T-cell (primary cell): ENCODE data around the gene SON. TPM values are rescaled to one million over a fixed set of nuclear protein-coding genes. Genes with fewer than 3 reads are reported as not detected.
"Not testable (repeated sequence)": the region's sequence is repeated elsewhere in the genome, so short reads cannot be mapped to it uniquely, and the experiment has no call there.

Experiments used
- ATAC-seq, 4 experiments: fragments of 200-7000 bp in 3 of 4; fragments of 150-1000 bp in 1 of 4; cut with Tn5 transposase; replicated peaks in 1 of 4; 1 replicate in 3 of 4; 2 replicates in 1 of 4; pipeline ENCODE4 v1.10.0; 2021; ENCODE audit warnings: moderate library complexity in 3 of 4, mild to moderate bottlenecking in 2 of 4, moderate number of reproducible peaks in 1 of 4
- CTCF ChIA-PET, 2 donors: fragments of 300-600 bp; sonication (Branson Sonifier 250); formaldehyde crosslinking; loops; one replicate each; lab custom pipeline; 2022; ENCODE audit warnings: antibody characterized with exemption in 2 of 2; lab: Charles Lee
- POLR2A ChIA-PET, 2 donors: fragments of 300-600 bp; sonication (Branson Sonifier 250); formaldehyde crosslinking; loops; one replicate each; lab custom pipeline; 2022; ENCODE audit warnings: antibody characterized with exemption in 2 of 2; lab: Charles Lee
- DNase-seq, 35 experiments: peaks; one replicate each; pipeline versions ENCODE4 v3.0.0 to v3.0.0-alpha.2; 2013 to 2023
- H3K27ac ChIP-seq: one replicate; pipeline ENCODE4 v1.5.1; 2013; ENCODE audit warnings: low read length
- H3K27me3 ChIP-seq, 2 experiments: replicated peaks in 1 of 2; 1 replicate in 1 of 2; 2 replicates in 1 of 2; pipeline versions ENCODE4 v1.6.1 to v1.7.0; 2013; ENCODE audit warnings: low read length in 1 of 2, mixed read lengths in 1 of 2; ENCODE audit not compliant: control insufficient read depth in 2 of 2, insufficient read depth in 2 of 2; ENCODE audit errors: extremely low read depth in 1 of 2
- H3K36me3 ChIP-seq, 2 donors: 1 replicate in 1 of 2; 2 replicates in 1 of 2; pipeline versions ENCODE4 v1.6.1 to v1.7.0; 2013; ENCODE audit warnings: low read length in 1 of 2; ENCODE audit not compliant: control insufficient read depth in 2 of 2, insufficient read depth in 1 of 2; ENCODE audit errors: extremely low read depth in 1 of 2
- H3K4me1 ChIP-seq, 2 experiments: 1 replicate in 1 of 2; 2 replicates in 1 of 2; pipeline versions ENCODE4 v1.6.1 to v1.7.0; 2013; ENCODE audit warnings: low read length in 2 of 2, mixed read lengths in 1 of 2; ENCODE audit not compliant: insufficient read depth in 2 of 2, control insufficient read depth in 1 of 2; ENCODE audit errors: extremely low read depth in 1 of 2
- H3K4me3 ChIP-seq, 2 donors: 1 replicate in 1 of 2; 2 replicates in 1 of 2; pipeline versions ENCODE4 v1.5.1 to v1.7.0; 2013; ENCODE audit warnings: mild to moderate bottlenecking in 2 of 2, low read length in 1 of 2, moderate library complexity in 1 of 2; ENCODE audit not compliant: control insufficient read depth in 1 of 2; ENCODE audit errors: extremely low read depth in 1 of 2
- H3K9me3 ChIP-seq: 2 replicates; pipeline ENCODE4 v1.7.0; 2013
- H3K27ac Mint-ChIP-seq, 2 donors: one replicate each; pipeline ENCODE4 v1.8.0; 2020 to 2021; ENCODE audit warnings: mild to moderate bottlenecking in 2 of 2, mixed read lengths in 2 of 2
- H3K27me3 Mint-ChIP-seq, 2 donors: one replicate each; pipeline ENCODE4 v1.8.0; 2021 to 2022; ENCODE audit warnings: mixed read lengths in 2 of 2
- H3K36me3 Mint-ChIP-seq: one replicate; pipeline ENCODE4 v1.8.0; 2021; ENCODE audit warnings: mixed read lengths
- H3K4me1 Mint-ChIP-seq, 3 donors: one replicate each; pipeline ENCODE4 v1.8.0; 2020 to 2022; ENCODE audit warnings: mixed read lengths in 3 of 3, mild to moderate bottlenecking in 1 of 3
- H3K4me3 Mint-ChIP-seq, 3 donors: one replicate each; pipeline ENCODE4 v1.8.0; 2020 to 2022; ENCODE audit warnings: mild to moderate bottlenecking in 3 of 3, mixed read lengths in 3 of 3, moderate library complexity in 3 of 3
- H3K9me3 Mint-ChIP-seq, 3 donors: one replicate each; pipeline ENCODE4 v1.8.0; 2020 to 2022; ENCODE audit warnings: mixed read lengths in 3 of 3
- whole genome bisulfite sequencing: methylation state at CpG from one replicate; pipeline ENCODE4 v1.1.5; 2013; ENCODE audit warnings: missing lambda C conversion rate; ENCODE audit not compliant: insufficient coverage; 5-methylcytosine and 5-hydroxymethylcytosine counted together
- total RNA-seq, 35 experiments: library from RNA in 6 of 35; stranded (reverse) in 6 of 35; fragments of 120-200 nt in 1 of 35; gene quantifications; one replicate each; pipeline versions ENCODE4 v1.2.1 to v1.2.4 and lab custom pipeline; 2013 to 2026

The SON gene
- total RNA-seq, 5 donors from 2014 or later (not counting 1 experiment from before 2014, with no cell fraction given): 360 to 418 (median 374) TPM

GRCh38 chr21:33619726-33620125, 76.9 kb downstream of the SON start:
- Mint-ChIP-seq H3K36me3 (peaks cover 37% of the 10 kb centered on the region), H3K4me3 (no peak overlapping the region), H3K9me3 (no peaks in the 10 kb centered on the region), H3K27me3 (no peaks in the 10 kb centered on the region), H3K4me1 (no peaks in the 10 kb centered on the region), H3K27ac (no peak overlapping the region)
- WGBS: 100% methylated on average over 1 of the region's 4 CpGs
- Histone ChIP-seq H3K36me3 (peaks cover 0 to 17% of the 10 kb centered on the region in 2 donors), H3K9me3 (no peaks in the 10 kb centered on the region), H3K27me3 (no peaks in the 10 kb centered on the region), H3K27ac (no peak overlapping the region), H3K4me1 (no peaks in the 10 kb centered on the region), H3K4me3 (no peak overlapping the region)
- ChIA-PET POLR2A (interaction anchor here in 1 of 2 donors (0.6 kb wide), 2 partner anchors 8 to 23 kb away, joined by 3 read pairs; no protein-coding TSS in a partner anchor), CTCF (interaction anchor here (0.6 to 2.6 kb wide), 5 partner anchors 13 to 1711 kb away, joined by 3 to 13 read pairs (median 4); no protein-coding TSS in a partner anchor)
- no peak for DNase-seq
- no peak for ATAC-seq

GRCh38 chr21:33622253-33622652, 79.4 kb downstream of the SON start:
- H3K27ac Mint-ChIP-seq: no peak overlapping the region
- DNase-seq: no peak
- no peak for ATAC-seq
- H3K27me3 Mint-ChIP-seq: no peaks in the 10 kb centered on the region
- H3K4me3 Mint-ChIP-seq: no peak overlapping the region
- Histone ChIP-seq H3K36me3 (peaks cover 0 to 19% of the 10 kb centered on the region in 2 donors), H3K27ac (no peak overlapping the region), H3K4me3 (no peak overlapping the region), H3K4me1 (no peaks in the 10 kb centered on the region), H3K27me3 (no peaks in the 10 kb centered on the region), H3K9me3 (no peaks in the 10 kb centered on the region)
- H3K36me3 Mint-ChIP-seq: peaks cover 35% of the 10 kb centered on the region
- H3K4me1 Mint-ChIP-seq: peaks cover 0 to 2% (median 2%) of the 10 kb centered on the region in 3 donors
- POLR2A ChIA-PET: interaction anchor here in 1 of 2 donors (0.6 kb wide), 1 partner anchor 894 kb away, joined by 3 read pairs; no protein-coding TSS in a partner anchor
- no peaks in the 10 kb centered on the region for H3K9me3 Mint-ChIP-seq
- CTCF ChIA-PET: no interaction called here

GRCh38 chr21:33626151-33626550, 83.3 kb downstream of the SON start:
- H3K4me1 ChIP-seq, H3K27ac ChIP-seq, POLR2A ChIA-PET, H3K4me3 ChIP-seq, H3K9me3 Mint-ChIP-seq, H3K27me3 ChIP-seq, ATAC-seq, DNase-seq, H3K9me3 ChIP-seq, H3K27ac Mint-ChIP-seq, H3K4me1 Mint-ChIP-seq, H3K4me3 Mint-ChIP-seq, H3K27me3 Mint-ChIP-seq, CTCF ChIA-PET: not testable (repeated sequence)
- WGBS: 97% methylated on average over 7 of the region's 7 CpGs
- H3K36me3 Mint-ChIP-seq: peaks cover 27% of the 10 kb centered on the region
- H3K36me3 ChIP-seq: peaks cover 0 to 31% of the 10 kb centered on the region in 2 donors

Other genes starting within 250 kb of the SON start
- gene IFNAR1, start 218.1 kb upstream of the SON start, total RNA-seq: 10 to 100 TPM; 22.1 to 51.1 (median 45.6) TPM
- 10 to 100 TPM; 14.2 to 28.3 (median 22.5) TPM for gene IFNGR2, start 139.6 kb upstream of the SON start, total RNA-seq
- gene TMEM50B, start 63.1 kb upstream of the SON start, total RNA-seq: 10 to 100 TPM; 47.0 to 98.9 (median 73.4) TPM
- 1 to 10 TPM in 1 of 5 donors, under 1 TPM in 3, not detected in 1; 0.53 to 1.2 (median 0.75) TPM for gene DNAJC28, start 51.3 kb upstream of the SON start, total RNA-seq
- 10 to 100 TPM; 37.6 to 97.4 (median 84.6) TPM for gene GART, start 921 bp upstream of the SON start, total RNA-seq
- gene DONSON, start 45.6 kb downstream of the SON start, total RNA-seq: 10 to 100 TPM in 3 of 5 donors, 1 to 10 TPM in 2; 8.9 to 14.6 (median 11.0) TPM
- gene CRYZL1, start 98.7 kb downstream of the SON start, total RNA-seq: 10 to 100 TPM; 26.5 to 58.3 (median 47.8) TPM
- gene ITSN1, start 99.5 kb downstream of the SON start, total RNA-seq: 1 to 10 TPM; 2.3 to 3.9 (median 3.0) TPM